NCI-H128 (cell line): ENCODE results near the gene ENAH.

Source experiments
- DNase-seq: peaks from one replicate; lab custom pipeline; 2025; ENCODE audit not compliant: unreplicated experiment; lab: John Stamatoyannopoulos, UW

Gene ENAH

GRCh38 chr1:225572422-225572821, 80.5 kb downstream of the ENAH start:
- no peak for DNase-seq

- no peak for DNase-seq
Measured at GRCh38 chr1:225567789-225568188, 85.1 kb downstream of the ENAH start.

GRCh38 chr1:225565847-225566246, 87.1 kb downstream of the ENAH start:
- DNase-seq: no peak

GRCh38 chr1:225561675-225562074, 91.2 kb downstream of the ENAH start:
- DNase-seq: no peak

- no peak for DNase-seq
Measured at GRCh38 chr1:225559902-225560301, 93.0 kb downstream of the ENAH start.

GRCh38 chr1:225559326-225559725, 93.6 kb downstream of the ENAH start:
- DNase-seq: no peak

- no peak for DNase-seq
Measured at GRCh38 chr1:225556694-225557093, 96.2 kb downstream of the ENAH start.

GRCh38 chr1:225555821-225556220, 97.1 kb downstream of the ENAH start:
- DNase-seq: no peak

GRCh38 chr1:225554216-225554812, 98.6 kb downstream of the ENAH start:
- DNase-seq: no peak

- DNase-seq: no peak
Measured at GRCh38 chr1:225549821-225550220, 103.1 kb downstream of the ENAH start.

- DNase-seq: no peak
Measured at GRCh38 chr1:225548140-225548857, 104.6 kb downstream of the ENAH start.

GRCh38 chr1:225545649-225546048, 107.3 kb downstream of the ENAH start:
- DNase-seq: no peak

GRCh38 chr1:225544924-225545323, 108.0 kb downstream of the ENAH start:
- DNase-seq: no peak

GRCh38 chr1:225544263-225544662, 108.7 kb downstream of the ENAH start:
- DNase-seq: no peak

- DNase-seq: no peak
Measured at GRCh38 chr1:225543350-225543749, 109.6 kb downstream of the ENAH start.

GRCh38 chr1:225541383-225541782, 111.5 kb downstream of the ENAH start:
- DNase-seq: no peak

- no peak for DNase-seq
Measured at GRCh38 chr1:225539575-225539974, 113.3 kb downstream of the ENAH start.

- DNase-seq: no peak
Measured at GRCh38 chr1:225539069-225539468, 113.9 kb downstream of the ENAH start.

- no peak for DNase-seq
Measured at GRCh38 chr1:225537554-225538251, 115.2 kb downstream of the ENAH start.

- DNase-seq: no peak
Measured at GRCh38 chr1:225535280-225535679, 117.6 kb downstream of the ENAH start.

- no peak for DNase-seq
Measured at GRCh38 chr1:225534772-225535171, 118.2 kb downstream of the ENAH start.

- DNase-seq: no peak
Measured at GRCh38 chr1:225534135-225534534, 118.8 kb downstream of the ENAH start.
